HG03575 (cell line): ENCODE measurements around the gene DSN1.

Source experiments
- ATAC-seq: cut with Tn5 transposase; IDR thresholded peaks from one replicate; pipeline ENCODE4 v1.9.1; 2021; ENCODE audit not compliant: unreplicated experiment, insufficient number of reproducible peaks, low FRiP score; ENCODE audit errors: extremely low read depth

The DSN1 gene

GRCh38 chr20:36770680-36771079 lies 2.9 kb downstream of the DSN1 start:
- ATAC-seq: no peak

GRCh38 chr20:36768768-36769430 lies 4.7 kb downstream of the DSN1 start:
- no peak for ATAC-seq

DNA sequence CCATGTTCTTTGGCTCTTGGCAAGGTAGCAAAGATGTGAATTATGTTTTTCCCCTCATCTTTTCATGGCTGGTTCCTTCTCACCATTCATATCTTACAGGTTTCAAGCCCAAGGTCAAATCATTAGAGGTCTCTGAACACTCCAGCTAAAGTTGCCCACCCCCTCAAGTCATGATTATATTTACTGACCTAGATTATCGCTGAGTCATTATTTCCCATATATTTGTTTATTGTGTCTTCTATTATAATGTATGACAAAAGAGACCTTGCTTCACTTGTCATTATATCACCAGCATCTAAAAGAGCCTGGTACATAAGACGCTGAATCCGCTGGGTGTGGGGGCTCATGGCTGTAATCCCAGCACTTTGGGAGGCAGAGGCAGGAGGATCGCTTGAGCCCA lies 12.4 kb downstream of the DSN1 start:
- ATAC-seq: no peak

- ATAC-seq: no peak
Observed at GRCh38 chr20:36760647-36761046, 12.9 kb downstream of the DSN1 start.

- ATAC-seq: no peak
Observed at GRCh38 chr20:36758276-36758675, 15.3 kb downstream of the DSN1 start.

DNA sequence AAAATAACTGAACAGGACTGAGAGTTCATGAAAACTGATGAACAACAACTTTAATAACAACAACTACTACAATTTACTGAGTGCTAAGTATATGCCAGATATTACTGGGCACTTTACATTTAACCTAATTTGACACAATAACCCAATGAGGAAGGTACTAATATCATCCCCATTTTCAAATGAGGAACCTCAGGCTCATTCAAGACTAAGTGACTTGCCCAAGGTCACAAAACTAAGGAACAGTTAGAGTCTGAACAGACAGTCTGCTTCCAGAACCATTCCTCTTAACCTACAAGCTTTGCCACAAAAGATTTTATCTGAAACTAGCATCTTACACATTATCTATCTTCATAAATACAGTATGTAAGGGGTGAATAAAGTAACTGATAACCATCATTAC lies 17.1 kb downstream of the DSN1 start:
- ATAC-seq: no peak

GRCh38 chr20:36754656-36755222 lies 18.8 kb downstream of the DSN1 start:
- ATAC-seq: no peak

DNA sequence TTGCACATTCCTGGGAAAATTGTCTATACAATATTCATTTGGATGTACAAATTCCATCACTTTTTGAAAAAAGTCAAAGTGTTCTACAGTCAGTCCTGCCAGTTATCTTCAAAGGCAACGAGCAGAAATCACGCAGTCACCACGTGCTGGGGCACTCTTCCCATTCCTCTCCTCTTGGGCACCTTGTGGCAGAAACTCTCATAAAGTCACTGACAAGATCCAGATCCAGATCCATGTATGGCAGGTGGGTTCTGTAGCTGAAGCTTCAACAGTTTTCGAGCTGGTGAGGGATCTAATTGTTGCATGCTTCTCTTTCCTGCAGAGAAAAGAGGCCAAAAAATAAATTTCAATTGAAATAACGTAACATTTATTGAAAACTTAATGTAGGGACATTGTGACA lies 21.0 kb downstream of the DSN1 start:
- no peak for ATAC-seq

DNA sequence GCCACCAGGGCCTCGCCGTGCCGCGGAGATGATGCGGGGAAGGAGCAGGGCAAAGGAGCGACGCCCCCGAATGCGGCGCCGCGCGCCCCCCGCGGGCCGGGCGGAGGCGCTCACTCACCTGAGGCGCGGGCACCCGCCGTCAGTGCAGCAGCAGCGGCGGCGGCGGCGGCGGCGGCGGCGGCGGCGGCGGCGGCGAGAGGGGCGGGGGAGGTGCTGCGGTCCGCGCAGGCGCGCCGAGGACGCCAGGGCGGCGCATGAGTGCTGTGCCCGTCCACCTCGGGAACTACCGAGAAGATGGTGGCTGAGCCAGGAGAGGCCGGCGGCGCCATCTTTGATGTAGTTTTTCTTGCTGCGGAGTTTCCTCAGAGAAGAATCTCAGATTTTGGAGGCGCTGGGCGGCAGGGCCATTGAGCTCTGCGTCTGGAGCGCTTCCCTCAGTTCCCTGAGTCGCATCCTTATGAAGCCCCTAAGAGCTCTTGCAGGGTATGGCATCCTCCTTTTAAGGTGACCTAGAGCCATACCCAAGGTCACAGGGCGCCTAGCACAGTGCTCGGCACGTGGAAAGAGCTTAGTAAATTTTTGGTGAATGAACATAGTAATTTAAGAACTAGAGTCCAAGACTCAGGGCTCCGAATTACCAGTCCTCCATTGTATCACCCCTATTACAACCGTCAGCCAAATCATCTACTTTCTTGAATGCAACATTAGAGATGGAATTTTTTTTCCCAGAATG lies 27.5 kb downstream of the DSN1 start, which contains the start of gene NDRG3:
NDRG3 (minus strand) TSS at position 164 of the 733 bp plus-strand sequence. CDS start 24,355 bp downstream, outside the sequence.
- no peak for ATAC-seq

DNA sequence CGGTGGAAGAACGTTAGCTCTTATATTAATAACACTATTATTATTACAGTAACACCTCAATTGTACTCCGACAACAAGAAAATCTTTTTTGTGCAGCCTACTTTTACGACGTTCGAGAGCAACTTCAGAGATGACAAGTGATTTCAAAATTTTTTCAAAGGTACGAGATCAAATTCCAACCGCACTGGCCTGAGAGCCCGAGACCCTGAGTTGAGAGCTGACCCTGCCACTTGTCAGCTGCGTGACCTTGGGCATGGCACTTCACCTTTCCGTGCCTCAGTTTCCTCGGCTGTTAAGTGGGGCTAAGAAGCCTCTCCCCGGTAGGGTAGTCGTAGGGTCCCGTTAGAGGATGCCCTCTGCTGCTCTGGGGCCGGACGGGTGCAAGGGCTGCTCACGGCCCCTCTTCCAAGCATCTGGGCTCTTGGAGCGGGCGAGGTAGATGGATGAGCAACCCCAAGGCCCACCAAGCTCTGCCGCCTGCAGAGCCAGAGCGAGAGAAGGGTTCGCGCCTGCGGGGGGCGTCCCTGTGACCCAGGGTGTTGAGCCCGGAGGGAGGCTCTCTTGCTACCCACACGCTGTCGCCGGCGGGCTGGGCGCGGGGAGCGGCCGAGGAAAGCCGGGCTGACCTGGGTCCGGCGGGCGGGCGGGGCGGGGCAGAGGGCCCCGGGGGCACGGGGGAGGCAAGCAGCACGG lies 28.2 kb downstream of the DSN1 start:
- no peak for ATAC-seq

DNA sequence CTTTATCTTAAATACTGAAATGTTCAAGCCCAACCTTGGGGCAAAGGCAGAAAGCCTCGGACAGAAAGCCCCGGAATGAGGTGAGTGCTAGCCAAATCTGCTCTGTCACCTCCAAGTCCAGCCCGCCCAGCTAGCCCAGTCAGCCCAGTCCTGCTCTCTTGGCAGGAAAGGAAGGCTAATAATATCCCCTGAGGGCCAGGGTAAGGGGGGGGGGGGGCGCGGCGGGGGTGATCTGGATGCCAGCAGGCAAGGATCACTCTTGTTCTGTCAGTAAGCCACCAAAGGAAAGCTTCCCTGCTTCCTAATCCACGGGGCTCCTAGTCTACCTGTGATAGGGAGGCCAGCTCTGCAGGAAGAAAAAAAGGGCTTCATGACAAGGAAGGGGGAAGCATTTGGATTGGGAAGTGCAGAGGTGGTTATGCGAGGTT lies 28.8 kb downstream of the DSN1 start:
- no peak for ATAC-seq

DNA sequence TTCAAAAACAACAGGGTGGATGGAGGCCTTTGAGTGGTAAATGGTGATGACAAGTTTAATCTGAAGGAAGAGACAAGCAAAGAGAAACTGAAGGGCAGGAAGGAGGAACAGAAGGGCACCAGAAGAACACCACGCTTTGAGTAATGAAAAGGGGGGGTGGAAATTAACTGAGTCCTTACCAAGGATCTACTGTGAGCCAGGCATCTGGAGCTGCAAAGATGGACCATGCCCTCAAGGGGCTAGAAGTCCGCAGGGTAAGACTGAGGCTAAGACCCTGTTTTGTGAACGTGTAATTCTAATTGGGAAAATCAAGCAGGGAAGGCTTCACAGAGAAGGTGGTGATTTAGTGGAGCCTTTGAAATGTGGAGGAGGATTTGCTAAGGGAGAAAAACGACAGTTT lies 29.3 kb downstream of the DSN1 start:
- no peak for ATAC-seq

GRCh38 chr20:36742558-36742957 lies 31.0 kb downstream of the DSN1 start:
- no peak for ATAC-seq

DNA sequence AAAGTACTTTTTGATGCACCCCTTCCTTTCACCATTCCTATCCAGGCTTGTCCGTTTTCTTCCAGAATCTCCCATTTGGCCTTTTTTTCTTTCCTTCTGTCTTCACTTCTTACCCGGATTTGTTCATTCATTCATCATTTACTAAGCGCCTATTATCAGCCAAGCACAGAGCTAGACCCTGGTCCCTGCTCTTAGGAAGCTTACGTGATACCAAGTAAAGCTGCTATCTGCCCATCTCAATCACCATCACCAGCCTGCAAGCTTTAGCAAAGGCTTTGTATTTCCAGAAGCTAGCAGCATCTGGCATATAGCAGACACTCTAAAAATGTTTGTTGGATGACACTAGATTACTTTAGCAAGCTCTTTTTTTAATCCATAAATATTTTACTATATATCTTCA lies 32.5 kb downstream of the DSN1 start:
- ATAC-seq: no peak

DNA sequence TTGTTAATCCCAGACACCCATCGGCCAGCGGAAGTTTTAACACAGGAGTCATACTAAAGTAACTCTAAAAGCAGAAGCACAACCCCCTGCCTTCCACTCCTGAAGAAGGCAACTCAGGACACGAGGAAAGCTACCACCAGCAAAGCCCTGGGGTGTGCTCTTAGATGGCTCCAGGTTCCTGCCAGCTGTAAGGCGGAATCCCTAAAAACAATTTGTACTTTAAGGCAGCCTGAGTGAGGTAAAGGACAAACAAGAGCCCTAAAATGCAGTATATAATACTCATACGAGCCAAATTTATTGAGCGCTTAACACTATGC lies 36.4 kb downstream of the DSN1 start:
- no peak for ATAC-seq

GRCh38 chr20:36736451-36737182 lies 36.9 kb downstream of the DSN1 start:
- no peak for ATAC-seq

DNA sequence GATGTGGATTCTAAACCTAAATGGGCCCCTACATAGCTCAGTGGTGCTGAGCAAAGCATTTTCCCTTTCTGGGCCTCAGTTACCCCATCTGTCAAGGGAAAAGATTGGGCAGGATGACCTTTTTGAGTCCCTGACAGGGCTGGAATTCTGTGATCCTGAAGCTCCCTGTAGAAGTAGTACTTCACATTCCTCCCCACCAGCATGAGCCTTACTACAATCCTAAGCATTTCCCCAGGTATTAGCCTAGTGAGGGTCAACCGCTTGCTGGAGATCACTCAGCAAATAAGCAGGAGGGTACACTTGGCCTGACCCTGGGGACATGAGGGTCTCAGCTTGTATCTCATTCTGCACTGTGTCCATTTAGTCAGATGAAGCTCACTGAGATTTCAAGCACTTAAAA lies 41.1 kb downstream of the DSN1 start:
- ATAC-seq: no peak

- no peak for ATAC-seq
Observed at GRCh38 chr20:36728986-36729385, 44.6 kb downstream of the DSN1 start.

GRCh38 chr20:36726168-36726567 lies 47.4 kb downstream of the DSN1 start:
- ATAC-seq: no peak
